K562 (cell line): ENCODE data around the gene FAM200A. TPM values are rescaled to one million over a fixed set of nuclear protein-coding genes. Genes with fewer than 3 reads are reported as not detected.

Experiments
- ATAC-seq: fragments of 200-7000 bp; cut with Tn5 transposase; 3 replicates; pipeline ENCODE4 v1.9.1; 2020; ENCODE audit warnings: moderate library complexity
- BruUV-seq: library from RNA; stranded (reverse); fragments of 400-500 nt; replicated peaks from 2 replicates; lab custom pipeline; 2021; lab: Mats Ljungman, UMichigan
- CTCF ChIA-PET: fragments of 300-600 bp; formaldehyde crosslinking; extraction: SDS; loops from one replicate; lab custom pipeline; 2021; ENCODE audit warnings: low intra/inter-chr PET ratio; lab: Yijun Ruan, JAX
- POLR2A ChIA-PET: fragments of 300-600, 350-650 bp; sonication (Branson Sonifier 250); formaldehyde crosslinking; extraction: SDS; loops from one replicate; lab custom pipeline; 2021; ENCODE audit warnings: antibody characterized with exemption, inconsistent platforms; lab: Yijun Ruan, JAX
- DNase-seq, 4 experiments: peaks; one replicate each; pipeline versions ENCODE4 v3.0.0 to v3.0.0-alpha.2; 2011 to 2018; ENCODE audit warnings: low spot score in 3 of 4, mixed read lengths in 3 of 4; ENCODE audit errors: extremely low read depth in 1 of 4
- FAIRE-seq: peaks from 2 replicates; lab custom pipeline; 2011; peaks lifted over from hg19 to GRCh38; lab: Jason Lieb, UNC
- H2AFZ ChIP-seq: 2 replicates; pipeline ENCODE4 v1.6.0; 2011; ENCODE audit warnings: low read depth, low read length, control low read depth, inconsistent platforms
- H3K27ac ChIP-seq: fragments of 200-600 bp; 3 replicates; pipeline ENCODE4 v1.8.0; 2011; ENCODE audit warnings: low read depth, mild to moderate bottlenecking, control low read depth, inconsistent platforms, low read length, moderate library complexity, mixed read lengths; ENCODE audit errors: extremely low read depth
- H3K27me3 ChIP-seq, 2 experiments: fragments of 300-600 bp in 1 of 2; 2 replicates in 1 of 2; 3 replicates in 1 of 2; pipeline versions ENCODE4 v1.6.0 to v1.8.0; 2011; ENCODE audit warnings: inconsistent platforms in 2 of 2, low read length in 2 of 2, mild to moderate bottlenecking in 1 of 2, mixed read lengths in 1 of 2, moderate library complexity in 1 of 2; ENCODE audit not compliant: control insufficient read depth in 2 of 2, insufficient read depth in 2 of 2
- H3K36me3 ChIP-seq: fragments of 300-600 bp; 3 replicates; pipeline ENCODE4 v1.8.0; 2011; ENCODE audit warnings: mild to moderate bottlenecking, low read length, inconsistent platforms; ENCODE audit not compliant: control insufficient read depth, insufficient read depth
- H3K4me1 ChIP-seq, 2 experiments: fragments of 200-600 bp in 1 of 2; replicated peaks in 1 of 2; 2 replicates in 1 of 2; 3 replicates in 1 of 2; pipeline versions ENCODE4 v1.5.1 to v1.8.0; 2011; ENCODE audit warnings: inconsistent platforms in 2 of 2, low read length in 2 of 2, mild to moderate bottlenecking in 1 of 2, mixed read lengths in 1 of 2, moderate library complexity in 1 of 2; ENCODE audit not compliant: control insufficient read depth in 2 of 2, insufficient read depth in 2 of 2
- H3K4me2 ChIP-seq: 2 replicates; pipeline ENCODE4 v1.6.1; 2011; ENCODE audit warnings: low read length, control low read depth, inconsistent platforms, mixed read lengths; ENCODE audit not compliant: insufficient read depth
- H3K4me3 ChIP-seq: fragments of 200-600 bp; sonication (generic), shearing (Covaris generic); 2 replicates; pipeline ENCODE4 v1.5.1; 2016; ENCODE audit warnings: control low read depth, inconsistent platforms
- H3K79me2 ChIP-seq: fragments of 200-600 bp; 3 replicates; pipeline ENCODE4 v1.8.0; 2011; ENCODE audit warnings: low read length, inconsistent platforms; ENCODE audit not compliant: control insufficient read depth, insufficient read depth
- H3K9ac ChIP-seq, 2 experiments: 2 replicates each; pipeline versions ENCODE4 v1.6.0 to v1.6.1; 2011; ENCODE audit warnings: low read depth in 2 of 2, low read length in 2 of 2, control low read depth in 1 of 2, inconsistent platforms in 1 of 2, mild to moderate bottlenecking in 1 of 2, mixed read lengths in 1 of 2; ENCODE audit not compliant: insufficient read depth in 1 of 2
- H3K9me1 ChIP-seq: one replicate; pipeline ENCODE4 v1.6.0; 2011; ENCODE audit warnings: inconsistent platforms, mild to moderate bottlenecking, low read length, moderate library complexity; ENCODE audit not compliant: control insufficient read depth, insufficient read depth
- H3K9me3 ChIP-seq: replicated peaks from 2 replicates; pipeline ENCODE4 v1.5.1; 2011; ENCODE audit warnings: low read depth, low read length, inconsistent platforms; ENCODE audit not compliant: control insufficient read depth, insufficient read depth
- H4K20me1 ChIP-seq: replicated peaks from 2 replicates; pipeline ENCODE4 v1.6.1; 2011; ENCODE audit warnings: low read length, inconsistent platforms, mixed read lengths; ENCODE audit not compliant: control insufficient read depth, insufficient read depth
- CREBBP ChIP-seq: IDR thresholded peaks from one replicate; pipeline ENCODE4 v1.6.1; 2012; ENCODE audit warnings: low read depth, mild to moderate bottlenecking, control low read depth, inconsistent platforms, low read length
- JUNB ChIP-seq: fragments of 450-650 bp; formaldehyde crosslinking; conservative IDR thresholded peaks from 2 replicates; pipeline ENCODE4 v1.4.0; 2020; ENCODE audit warnings: mild to moderate bottlenecking
- KLF10 ChIP-seq: fragments of 250-450 bp; sonication (Bioruptor Pico); IDR thresholded peaks from 2 replicates; pipeline ENCODE4 v1.6.1; 2021; ENCODE audit warnings: matching md5 sums
- NR2C2 ChIP-seq, 2 experiments: fragments of 200-800 bp in 1 of 2; sonication (Bioruptor generic) in 1 of 2; sonication (generic) in 1 of 2; formaldehyde crosslinking in 1 of 2; IDR thresholded peaks; 2 replicates each; pipeline versions ENCODE4 v1.6.1 to v1.8.0; 2016 to 2022; ENCODE audit warnings: mild to moderate bottlenecking in 1 of 2, missing compliant biosample characterization in 1 of 2, missing genetic modification characterization in 1 of 2, missing genetic modification reagents in 1 of 2
- RBBP5 ChIP-seq: fragments of 200-600 bp; sonication (generic); IDR thresholded peaks from 2 replicates; pipeline ENCODE4 v1.6.1; 2012; ENCODE audit warnings: borderline replicate concordance, mild to moderate bottlenecking, low read length, control low read depth, inconsistent platforms; ENCODE audit not compliant: insufficient read depth, poor library complexity, severe bottlenecking
- ZNF12 ChIP-seq: sonication (generic); formaldehyde crosslinking; IDR thresholded peaks from 2 replicates; pipeline ENCODE4 v1.4.0; 2020; ENCODE audit warnings: mild to moderate bottlenecking, missing genetic modification reagents
- WGBS: fragments of 100-300 bp; shearing (Covaris generic); methylation state at CpG from one replicate; pipeline ENCODE4 v1.1.6; 2016; ENCODE audit warnings: low coverage, mixed read lengths; ENCODE audit not compliant: insufficient coverage; ENCODE audit errors: missing lambda C conversion rate; 5-methylcytosine and 5-hydroxymethylcytosine counted together
- in situ Hi-C: fragments of 300-500 bp; cut with MboI; formaldehyde crosslinking; loops from 4 replicates; pipeline ENCODE4 v1.15.0; 2018; ENCODE audit warnings: inconsistent platforms, mixed read lengths
- intact Hi-C: fragments of 100-400 bp; cut with micrococcal nuclease; formaldehyde crosslinking; loops from 2 replicates; pipeline ENCODE4 v1.14.2; 2022
- polyA plus RNA-seq, 8 experiments: library from polyadenylated mRNA; depleted of rRNA in 4 of 8; stranded (reverse) in 5 of 8; unstranded in 3 of 8; fragments of >200 nt; fragmentation: Nextera tagmentation in 2 of 8; fragmentation: Illumina TruSeq in 1 of 8; extraction: Ambion mirVana in 2 of 8; extraction: Trizol in 1 of 8; gene quantifications; 2 replicates each; pipeline versions ENCODE4 v1.2.1 to v1.2.3, GENCODE V29; 2011 to 2014; ENCODE audit warnings: inconsistent platforms in 1 of 8, missing spikeins in 1 of 8
- total RNA-seq, 7 experiments: library from RNA; depleted of rRNA in 6 of 7; stranded (reverse); fragments of >200 nt in 6 of 7; fragmentation: Illumina TruSeq in 2 of 7; extraction: Trizol in 2 of 7; gene quantifications; 2 replicates each; pipeline versions ENCODE4 v1.2.1 to v1.2.3, GENCODE V29; 2011 to 2021; ENCODE audit warnings: low replicate concordance in 1 of 7
- TF ChIP-seq, protein P1 (sequence below), 2 experiments: fragments of 450-650 bp; conservative IDR thresholded peaks; 2 replicates each; pipeline ENCODE4 v1.6.1; 2017; ENCODE audit warnings: mild to moderate bottlenecking in 2 of 2, moderate library complexity in 2 of 2

The FAM200A gene
- total and polyA plus RNA-seq, 9 of the 15 experiments (the other 6 are each of a cell fraction or from before 2014, with no cell fraction given) = 3.3 to 11.2 (median 8.3) TPM

DNA sequence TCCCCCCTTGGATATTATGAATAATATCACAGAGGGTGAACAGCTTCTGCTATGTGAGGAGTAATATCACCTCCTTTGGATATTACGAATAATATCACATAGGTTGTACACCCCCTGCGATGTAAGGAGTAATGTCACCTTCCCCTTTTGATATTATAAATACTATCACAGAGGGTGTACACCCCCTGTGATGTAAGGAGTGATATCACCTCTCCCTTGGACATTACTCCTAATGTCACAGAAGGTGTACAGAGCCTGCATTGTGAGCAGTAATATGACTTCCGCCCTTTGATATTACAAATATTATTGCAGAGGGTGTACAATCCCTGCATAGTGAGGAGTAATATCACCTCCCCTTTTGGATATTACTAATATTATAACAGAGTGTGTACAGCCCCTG, 37.0 kb upstream of the FAM200A start:
- no peaks in the 10 kb centered on the region for H3K4me1 ChIP-seq
- FAIRE-seq (no peak), DNase-seq (no peak), ATAC-seq (no peak)
- no peak overlapping the region for H3K4me2 ChIP-seq
- POLR2A ChIA-PET = no interaction called here
- in situ Hi-C loops (no loop called here), intact Hi-C loops (no loop called here)
- H4K20me1 ChIP-seq = no peaks in the 10 kb centered on the region
- no peaks in the 10 kb centered on the region for H3K36me3 ChIP-seq
- no peak overlapping the region for H3K4me3 ChIP-seq
- no peak overlapping the region for H3K27ac ChIP-seq
- TF ChIP-seq RBBP5 = no peak
- no peak for TF ChIP-seq ZNF12 (CRISPR knock-in tag)
- TF ChIP-seq JUNB (CRISPR knock-in tag) = no peak
- no peak for TF ChIP-seq NR2C2 (CRISPR knock-in tag; IDR thresholded peaks at IDR 0.05)
- TF ChIP-seq NR2C2 (tag; IDR thresholded peaks at IDR 0.05) = no peak
- no peak for TF ChIP-seq KLF10 (CRISPR knock-in tag)
- no peak for TF ChIP-seq CREBBP
- TF ChIP-seq, protein P1, sequence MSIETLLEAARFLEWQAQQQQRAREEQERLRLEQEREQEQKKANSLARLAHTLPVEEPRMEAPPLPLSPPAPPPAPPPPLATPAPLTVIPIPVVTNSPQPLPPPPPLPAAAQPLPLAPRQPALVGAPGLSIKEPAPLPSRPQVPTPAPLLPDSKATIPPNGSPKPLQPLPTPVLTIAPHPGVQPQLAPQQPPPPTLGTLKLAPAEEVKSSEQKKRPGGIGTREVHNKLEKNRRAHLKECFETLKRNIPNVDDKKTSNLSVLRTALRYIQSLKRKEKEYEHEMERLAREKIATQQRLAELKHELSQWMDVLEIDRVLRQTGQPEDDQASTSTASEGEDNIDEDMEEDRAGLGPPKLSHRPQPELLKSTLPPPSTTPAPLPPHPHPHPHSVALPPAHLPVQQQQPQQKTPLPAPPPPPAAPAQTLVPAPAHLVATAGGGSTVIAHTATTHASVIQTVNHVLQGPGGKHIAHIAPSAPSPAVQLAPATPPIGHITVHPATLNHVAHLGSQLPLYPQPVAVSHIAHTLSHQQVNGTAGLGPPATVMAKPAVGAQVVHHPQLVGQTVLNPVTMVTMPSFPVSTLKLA (conservative IDR thresholded peaks at IDR 0.05) = no peak
- BruUV-seq = no TSS peak
- no peaks in the 10 kb centered on the region for H3K9me3 ChIP-seq
- H3K27me3 ChIP-seq = peaks cover 12% of the 10 kb centered on the region in 2 experiments; a peak in 2 of 5 replicates
- no peak overlapping the region for H2AFZ ChIP-seq
- H3K79me2 ChIP-seq = no peaks in the 10 kb centered on the region
- H3K9me1 ChIP-seq = no peaks in the 10 kb centered on the region
- no peak overlapping the region for H3K9ac ChIP-seq
- 14% methylated on average over 3 of the region's 3 CpGs for WGBS
- CTCF ChIA-PET = no interaction called here
